GM21786 (cell line): ENCODE measurements around the gene NT5DC3.

ENCODE experiments used
- ATAC-seq: cut with Tn5 transposase; IDR thresholded peaks from one replicate; pipeline ENCODE4 v1.9.1; 2021; ENCODE audit not compliant: unreplicated experiment

The NT5DC3 gene

GRCh38 chr12:103840876-103841689 lies at the start of gene NT5DC3:
Gene NT5DC3, minus strand, starts transcription at chr12:103841234. Its CDS starts 78 bp downstream, at chr12:103841156.
- ATAC-seq = peak; percentile 81

GRCh38 chr12:103887738-103888137 lies 46.7 kb upstream of the NT5DC3 start:
- no peak for ATAC-seq

GRCh38 chr12:103886195-103886797 lies 45.3 kb upstream of the NT5DC3 start:
- ATAC-seq = no peak

GRCh38 chr12:103884316-103884715 lies 43.3 kb upstream of the NT5DC3 start:
- ATAC-seq = no peak

- no peak for ATAC-seq
Observed at GRCh38 chr12:103883908-103884307, 42.9 kb upstream of the NT5DC3 start.

GRCh38 chr12:103882861-103883596 lies 42.0 kb upstream of the NT5DC3 start:
- ATAC-seq = no peak

GRCh38 chr12:103881261-103881660 lies 40.2 kb upstream of the NT5DC3 start:
- no peak for ATAC-seq

- ATAC-seq = peak; percentile 51
Observed at GRCh38 chr12:103880299-103881142, 39.5 kb upstream of the NT5DC3 start.

- ATAC-seq = no peak
Observed at GRCh38 chr12:103879878-103880277, 38.8 kb upstream of the NT5DC3 start.

- ATAC-seq = no peak
Observed at GRCh38 chr12:103879048-103879692, 38.1 kb upstream of the NT5DC3 start.

GRCh38 chr12:103877934-103878510 lies 37.0 kb upstream of the NT5DC3 start:
- ATAC-seq = no peak

GRCh38 chr12:103877288-103877687 lies 36.3 kb upstream of the NT5DC3 start:
- ATAC-seq = no peak

- ATAC-seq = no peak
Observed at GRCh38 chr12:103875666-103876065, 34.6 kb upstream of the NT5DC3 start.

GRCh38 chr12:103868215-103868614 lies 27.2 kb upstream of the NT5DC3 start:
- no peak for ATAC-seq

- no peak for ATAC-seq
Observed at GRCh38 chr12:103865151-103865730, 24.2 kb upstream of the NT5DC3 start.

GRCh38 chr12:103864710-103865109 lies 23.7 kb upstream of the NT5DC3 start:
- ATAC-seq = no peak

GRCh38 chr12:103858953-103859601 lies 18.0 kb upstream of the NT5DC3 start:
- no peak for ATAC-seq

- ATAC-seq = no peak
Observed at GRCh38 chr12:103858335-103858734, 17.3 kb upstream of the NT5DC3 start.

GRCh38 chr12:103857164-103857563 lies 16.1 kb upstream of the NT5DC3 start:
- ATAC-seq = no peak
